ENCODE results near the gene DOCK7. TPM values are rescaled to one million over a fixed set of nuclear protein-coding genes. Genes with fewer than 3 reads are reported as not detected.

DOCK7 gene
- total RNA-seq, 4 donors from 2014 or later: 23.4 to 47.0 (median 44.2) TPM

DNA sequence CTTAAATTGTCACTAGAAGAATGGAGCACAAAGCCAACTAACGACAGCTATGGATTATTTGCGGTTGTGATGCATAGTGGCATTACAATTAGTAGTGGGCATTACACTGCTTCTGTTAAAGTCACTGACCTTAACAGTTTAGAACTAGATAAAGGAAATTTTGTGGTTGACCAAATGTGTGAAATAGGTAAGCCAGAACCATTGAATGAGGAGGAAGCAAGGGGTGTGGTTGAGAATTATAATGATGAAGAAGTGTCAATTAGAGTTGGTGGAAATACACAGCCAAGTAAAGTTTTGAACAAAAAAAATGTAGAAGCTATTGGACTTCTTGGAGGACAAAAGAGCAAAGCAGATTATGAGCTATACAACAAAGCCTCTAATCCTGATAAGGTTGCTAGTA lies 237.9 kb downstream of the DOCK7 start:
- H3K36me3 ChIP-seq: peaks cover 78% of the 10 kb centered on the region
- DNase-seq (ENCODE audit: low spot score in 2 of 2): no peak
- TF ChIP-seq, protein P1, sequence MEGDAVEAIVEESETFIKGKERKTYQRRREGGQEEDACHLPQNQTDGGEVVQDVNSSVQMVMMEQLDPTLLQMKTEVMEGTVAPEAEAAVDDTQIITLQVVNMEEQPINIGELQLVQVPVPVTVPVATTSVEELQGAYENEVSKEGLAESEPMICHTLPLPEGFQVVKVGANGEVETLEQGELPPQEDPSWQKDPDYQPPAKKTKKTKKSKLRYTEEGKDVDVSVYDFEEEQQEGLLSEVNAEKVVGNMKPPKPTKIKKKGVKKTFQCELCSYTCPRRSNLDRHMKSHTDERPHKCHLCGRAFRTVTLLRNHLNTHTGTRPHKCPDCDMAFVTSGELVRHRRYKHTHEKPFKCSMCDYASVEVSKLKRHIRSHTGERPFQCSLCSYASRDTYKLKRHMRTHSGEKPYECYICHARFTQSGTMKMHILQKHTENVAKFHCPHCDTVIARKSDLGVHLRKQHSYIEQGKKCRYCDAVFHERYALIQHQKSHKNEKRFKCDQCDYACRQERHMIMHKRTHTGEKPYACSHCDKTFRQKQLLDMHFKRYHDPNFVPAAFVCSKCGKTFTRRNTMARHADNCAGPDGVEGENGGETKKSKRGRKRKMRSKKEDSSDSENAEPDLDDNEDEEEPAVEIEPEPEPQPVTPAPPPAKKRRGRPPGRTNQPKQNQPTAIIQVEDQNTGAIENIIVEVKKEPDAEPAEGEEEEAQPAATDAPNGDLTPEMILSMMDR (IDR thresholded peaks at IDR 0.05): no peak
- TF ChIP-seq EP300 (IDR thresholded peaks at IDR 0.05) (no peak), POLR2A (IDR thresholded peaks at IDR 0.05) (no peak), POLR2AphosphoS5 (IDR thresholded peaks at IDR 0.05) (no peak)
- no peak overlapping the region for H3K4me3 ChIP-seq
- H3K27me3 ChIP-seq: no peaks in the 10 kb centered on the region
- H3K27ac ChIP-seq: no peak overlapping the region
- H3K4me1 ChIP-seq: no peaks in the 10 kb centered on the region
- H3K9me3 ChIP-seq: no peaks in the 10 kb centered on the region
- whole genome bisulfite sequencing: 96% methylated on average over 2 of the region's 2 CpGs

GRCh38 chr1:62448221-62448933 lies 239.8 kb downstream of the DOCK7 start:
- no peak for DNase-seq (ENCODE audit: low spot score in 2 of 2)
- H3K4me3 ChIP-seq: no peak overlapping the region
- no peaks in the 10 kb centered on the region for H3K9me3 ChIP-seq
- TF ChIP-seq EP300 (IDR thresholded peaks at IDR 0.05): no peak
- H3K4me1 ChIP-seq: no peaks in the 10 kb centered on the region
- 82% methylated on average over 3 of the region's 3 CpGs for WGBS
- H3K27ac ChIP-seq: no peak overlapping the region
- H3K27me3 ChIP-seq: no peaks in the 10 kb centered on the region
- H3K36me3 ChIP-seq: peaks cover 68% of the 10 kb centered on the region

- TF ChIP-seq EP300 (IDR thresholded peaks at IDR 0.05): no peak
- no peak overlapping the region for H3K27ac ChIP-seq
- H3K27me3 ChIP-seq: no peaks in the 10 kb centered on the region
- no peaks in the 10 kb centered on the region for H3K9me3 ChIP-seq
- H3K4me3 ChIP-seq: no peak overlapping the region
- H3K4me1 ChIP-seq: peaks cover 8% of the 10 kb centered on the region
- no peak for DNase-seq (ENCODE audit: low spot score in 2 of 2)
- WGBS: 88% methylated on average over 1 of the region's 1 CpG
- H3K36me3 ChIP-seq: peaks cover 60% of the 10 kb centered on the region
These were observed 243.5 kb downstream of the DOCK7 start for GRCh38 chr1:62444701-62445100.

- 53% methylated on average over 4 of the region's 4 CpGs for WGBS
- no peak for DNase-seq (ENCODE audit: low spot score in 2 of 2)
- no peak overlapping the region for H3K4me3 ChIP-seq
- no peaks in the 10 kb centered on the region for H3K27me3 ChIP-seq
- no peaks in the 10 kb centered on the region for H3K9me3 ChIP-seq
- H3K27ac ChIP-seq: no peak overlapping the region
- peaks cover 31% of the 10 kb centered on the region for H3K4me1 ChIP-seq
- peaks cover 17% of the 10 kb centered on the region for H3K36me3 ChIP-seq
- no peak for TF ChIP-seq EP300 (IDR thresholded peaks at IDR 0.05)
- TF ChIP-seq POLR2AphosphoS5 (IDR thresholded peaks at IDR 0.05): no peak
- TF ChIP-seq, protein P1 (IDR thresholded peaks at IDR 0.05): no peak
- no peak for TF ChIP-seq POLR2A (IDR thresholded peaks at IDR 0.05)
These were observed 248.4 kb downstream of the DOCK7 start for GRCh38 chr1:62439652-62440371.

DNA sequence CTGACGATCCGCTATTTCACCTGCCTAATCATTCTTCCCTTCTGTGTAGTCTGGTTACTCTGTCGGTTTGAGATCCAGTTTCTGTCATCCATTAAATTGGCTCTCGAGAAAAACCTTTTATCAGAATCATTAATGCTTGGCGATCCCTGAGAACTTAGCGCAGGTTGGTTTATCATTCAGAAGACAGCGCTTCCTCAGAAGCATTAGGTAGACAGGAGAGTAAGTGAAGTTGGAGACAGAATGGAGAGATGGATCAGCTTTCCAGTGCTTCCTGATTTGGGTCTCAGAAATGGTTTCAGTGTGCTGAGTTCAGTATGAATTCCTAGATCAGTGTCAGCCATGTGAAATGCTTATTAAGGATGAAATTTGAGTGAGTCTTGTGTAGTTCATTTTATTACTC lies 250.0 kb downstream of the DOCK7 start:
- TF ChIP-seq POLR2AphosphoS5 (IDR thresholded peaks at IDR 0.05) (no peak), POLR2A (IDR thresholded peaks at IDR 0.05) (no peak), EP300 (IDR thresholded peaks at IDR 0.05) (no peak)
- TF ChIP-seq, protein P1 (IDR thresholded peaks at IDR 0.05): no peak
- H3K4me1 ChIP-seq: peaks cover 31% of the 10 kb centered on the region
- peak overlapping the region; percentile 98 for H3K27ac ChIP-seq
- no peaks in the 10 kb centered on the region for H3K9me3 ChIP-seq
- H3K27me3 ChIP-seq: no peaks in the 10 kb centered on the region
- WGBS: 0% methylated on average over 7 of the region's 7 CpGs
- peaks cover 10% of the 10 kb centered on the region for H3K36me3 ChIP-seq
- no peak for DNase-seq (ENCODE audit: low spot score in 2 of 2)
- peak overlapping the region; percentile 97 for H3K4me3 ChIP-seq

DNA sequence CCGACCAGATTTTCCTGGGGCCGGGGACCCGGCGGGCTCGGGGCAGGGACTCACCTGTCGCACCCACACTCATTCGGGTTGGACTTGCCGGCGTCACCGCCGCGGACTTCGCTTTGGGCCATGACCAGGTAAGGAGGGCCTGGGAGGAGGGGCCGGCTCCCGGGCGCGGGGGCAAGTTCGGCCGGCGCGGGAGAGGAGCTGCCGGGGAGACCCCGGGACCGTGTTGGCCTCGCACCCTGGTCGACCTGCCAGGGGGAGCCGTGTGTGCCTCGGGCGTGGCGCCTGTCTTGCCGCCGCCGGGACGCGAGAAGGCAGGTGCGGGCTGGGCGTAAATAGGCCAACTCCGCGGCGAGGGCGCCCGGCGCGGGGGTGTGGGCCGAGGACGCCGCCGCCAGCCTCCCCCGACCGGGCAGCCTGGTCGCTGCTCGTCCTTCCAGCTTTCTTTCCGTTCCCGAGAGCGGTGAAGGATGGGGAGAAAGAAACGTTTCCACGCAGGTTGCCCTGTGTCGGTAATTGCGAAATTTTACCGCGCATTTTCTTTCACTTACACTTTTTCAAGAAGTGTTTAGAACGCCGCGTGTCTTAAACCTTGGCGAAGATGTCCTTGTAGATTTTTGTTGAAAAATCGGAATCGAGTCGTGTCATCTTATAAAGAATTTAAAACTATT lies 250.8 kb downstream of the DOCK7 start:
- Histone ChIP-seq H3K27me3 (no peaks in the 10 kb centered on the region), H3K36me3 (peaks cover 4% of the 10 kb centered on the region), H3K9me3 (no peaks in the 10 kb centered on the region), H3K4me1 (peaks cover 31% of the 10 kb centered on the region), H3K4me3 (peak overlapping the region; percentile 97), H3K27ac (peak overlapping the region; percentile 98)
- 0% methylated on average over 17 of the region's 68 CpGs for WGBS
- TF ChIP-seq POLR2A (IDR thresholded peaks at IDR 0.05) (no peak), EP300 (IDR thresholded peaks at IDR 0.05) (no peak), POLR2AphosphoS5 (IDR thresholded peaks at IDR 0.05) (no peak)
- TF ChIP-seq, protein P1 (IDR thresholded peaks at IDR 0.05): no peak
- DNase-seq (ENCODE audit: low spot score in 2 of 2): peak; percentile 81 to 89

Data from suprapubic skin (tissue), 4 donors.